Fibroblast of lung (primary cell): Measurements from ENCODE around the gene CORIN. TPM values are rescaled to one million over a fixed set of nuclear protein-coding genes. Genes with fewer than 3 reads are reported as not detected.

Source experiments
- DNase-seq, 2 donors: peaks; one replicate each; pipeline versions ENCODE4 v3.0.0 to v3.0.0-alpha.2; 2010; ENCODE audit warnings: low read depth in 2 of 2
- H2AFZ ChIP-seq: 2 replicates; pipeline ENCODE4 v1.5.1; 2012; ENCODE audit warnings: low read length, control low read depth, inconsistent platforms
- H3K27ac ChIP-seq: 2 replicates; pipeline ENCODE4 v1.5.1; 2011; ENCODE audit warnings: low read length, control low read depth; ENCODE audit not compliant: insufficient read depth
- H3K27me3 ChIP-seq: 2 replicates; pipeline ENCODE4 v1.5.1; 2011; ENCODE audit warnings: mild to moderate bottlenecking, low read length; ENCODE audit not compliant: control insufficient read depth, insufficient read depth
- H3K36me3 ChIP-seq: 2 replicates; pipeline ENCODE4 v1.5.1; 2011; ENCODE audit warnings: low read length; ENCODE audit not compliant: control insufficient read depth, insufficient read depth
- H3K4me1 ChIP-seq: 2 replicates; pipeline ENCODE4 v1.5.1; 2011; ENCODE audit warnings: low read length; ENCODE audit not compliant: control insufficient read depth, insufficient read depth; ENCODE audit errors: extremely low read depth
- H3K4me2 ChIP-seq: 2 replicates; pipeline ENCODE4 v1.5.1; 2011; ENCODE audit warnings: low read length, control low read depth; ENCODE audit not compliant: insufficient read depth; ENCODE audit errors: extremely low read depth
- H3K4me3 ChIP-seq, 4 experiments: fragments of 200-600 bp in 1 of 4; sonication (generic) in 1 of 4; replicated peaks in 1 of 4; 2 replicates each; pipeline ENCODE4 v1.5.1; 2011 to 2016; ENCODE audit warnings: low read length in 4 of 4, low read depth in 3 of 4, mild to moderate bottlenecking in 3 of 4, control low read depth in 2 of 4, inconsistent platforms in 1 of 4, mixed read lengths in 1 of 4; ENCODE audit not compliant: insufficient read depth in 1 of 4; ENCODE audit errors: control extremely low read depth in 1 of 4
- H3K79me2 ChIP-seq: 2 replicates; pipeline ENCODE4 v1.5.1; 2012; ENCODE audit warnings: mild to moderate bottlenecking, low read length, inconsistent platforms; ENCODE audit not compliant: control insufficient read depth, insufficient read depth
- H3K9ac ChIP-seq: 2 replicates; pipeline ENCODE4 v1.5.1; 2011; ENCODE audit warnings: mild to moderate bottlenecking, low read length, control low read depth; ENCODE audit not compliant: insufficient read depth
- H3K9me3 ChIP-seq: 2 replicates; pipeline ENCODE4 v1.5.1; 2012; ENCODE audit warnings: low read depth, low read length; ENCODE audit not compliant: control insufficient read depth, insufficient read depth
- H4K20me1 ChIP-seq: 2 replicates; pipeline ENCODE4 v1.5.1; 2011; ENCODE audit warnings: low read length; ENCODE audit not compliant: control insufficient read depth, insufficient read depth; ENCODE audit errors: extremely low read depth
- EZH2 ChIP-seq: IDR thresholded peaks from 2 replicates; pipeline ENCODE4 v1.5.1; 2012; ENCODE audit warnings: low read length, control low read depth, mild to moderate bottlenecking; ENCODE audit errors: missing control alignments
- polyA plus RNA-seq, 2 donors: library from polyadenylated mRNA; depleted of rRNA in 1 of 2; stranded (reverse) in 1 of 2; unstranded in 1 of 2; fragments of >200 nt; gene quantifications; 2 replicates each; pipeline ENCODE4 v1.2.1, GENCODE V29; 2011 to 2012; ENCODE audit warnings: missing spikeins in 1 of 2
- total RNA-seq: library from RNA; depleted of rRNA; stranded (reverse); fragments of >200 nt; gene quantifications from 2 replicates; pipeline ENCODE4 v1.2.1, GENCODE V29; 2014
- TF ChIP-seq, protein P1 (sequence below), 2 donors: IDR thresholded peaks in 1 of 2; conservative IDR thresholded peaks in 1 of 2; 1 replicate in 1 of 2; 2 replicates in 1 of 2; pipeline ENCODE4 v1.5.1; 2011 to 2012; ENCODE audit warnings: low read length in 2 of 2, control low read depth in 1 of 2, inconsistent platforms in 1 of 2, low read depth in 1 of 2, mild to moderate bottlenecking in 1 of 2

CORIN gene
- total and polyA plus RNA-seq, 2 donors (not counting 1 experiment from before 2014, with no cell fraction given), result 1.5 to 22.2 TPM

GRCh38 chr4:47836641-47837093, 1.2 kb downstream of the CORIN start:
- H3K79me2 ChIP-seq, result no peaks in the 10 kb centered on the region
- no peaks in the 10 kb centered on the region for H4K20me1 ChIP-seq
- H2AFZ ChIP-seq, result peak overlapping the region; percentile 83
- H3K9ac ChIP-seq, result no peak overlapping the region
- H3K27ac ChIP-seq, result no peak overlapping the region
- peaks cover 2% of the 10 kb centered on the region for H3K4me1 ChIP-seq
- no peaks in the 10 kb centered on the region for H3K9me3 ChIP-seq
- H3K4me3 ChIP-seq, result peak overlapping the region; percentile 61 to 69 (median 66)
- no peaks in the 10 kb centered on the region for H3K36me3 ChIP-seq
- no peaks in the 10 kb centered on the region for H3K27me3 ChIP-seq
- TF ChIP-seq EZH2, result no peak
- TF ChIP-seq, protein P1, sequence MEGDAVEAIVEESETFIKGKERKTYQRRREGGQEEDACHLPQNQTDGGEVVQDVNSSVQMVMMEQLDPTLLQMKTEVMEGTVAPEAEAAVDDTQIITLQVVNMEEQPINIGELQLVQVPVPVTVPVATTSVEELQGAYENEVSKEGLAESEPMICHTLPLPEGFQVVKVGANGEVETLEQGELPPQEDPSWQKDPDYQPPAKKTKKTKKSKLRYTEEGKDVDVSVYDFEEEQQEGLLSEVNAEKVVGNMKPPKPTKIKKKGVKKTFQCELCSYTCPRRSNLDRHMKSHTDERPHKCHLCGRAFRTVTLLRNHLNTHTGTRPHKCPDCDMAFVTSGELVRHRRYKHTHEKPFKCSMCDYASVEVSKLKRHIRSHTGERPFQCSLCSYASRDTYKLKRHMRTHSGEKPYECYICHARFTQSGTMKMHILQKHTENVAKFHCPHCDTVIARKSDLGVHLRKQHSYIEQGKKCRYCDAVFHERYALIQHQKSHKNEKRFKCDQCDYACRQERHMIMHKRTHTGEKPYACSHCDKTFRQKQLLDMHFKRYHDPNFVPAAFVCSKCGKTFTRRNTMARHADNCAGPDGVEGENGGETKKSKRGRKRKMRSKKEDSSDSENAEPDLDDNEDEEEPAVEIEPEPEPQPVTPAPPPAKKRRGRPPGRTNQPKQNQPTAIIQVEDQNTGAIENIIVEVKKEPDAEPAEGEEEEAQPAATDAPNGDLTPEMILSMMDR (conservative IDR thresholded peaks at IDR 0.05 in 1 of 2, IDR thresholded peaks at IDR 0.05 in 1 of 2; ENCODE audit: low read depth in 1 of 2, low read length in 2 of 2), result peak; percentile 65 to 81
- H3K4me2 ChIP-seq, result peak overlapping the region; percentile 97
- DNase-seq, result peak; percentile 78 to 83

GRCh38 chr4:47835494-47835893, 2.4 kb downstream of the CORIN start:
- Histone ChIP-seq H2AFZ (no peak overlapping the region), H3K79me2 (no peaks in the 10 kb centered on the region), H3K9me3 (no peaks in the 10 kb centered on the region), H3K4me3 (no peak overlapping the region), H3K4me2 (no peak overlapping the region), H3K9ac (no peak overlapping the region), H3K36me3 (no peaks in the 10 kb centered on the region), H3K27me3 (no peaks in the 10 kb centered on the region), H4K20me1 (no peaks in the 10 kb centered on the region), H3K27ac (no peak overlapping the region), H3K4me1 (peaks cover 2% of the 10 kb centered on the region)
- peak in 1 of 2 donors; percentile 45 for DNase-seq
- TF ChIP-seq, protein P1 (conservative IDR thresholded peaks at IDR 0.05 in 1 of 2, IDR thresholded peaks at IDR 0.05 in 1 of 2; ENCODE audit: low read depth in 1 of 2, low read length in 2 of 2), result no peak
- TF ChIP-seq EZH2, result no peak

GRCh38 chr4:47831026-47831679, 6.7 kb downstream of the CORIN start:
- TF ChIP-seq, protein P1 (conservative IDR thresholded peaks at IDR 0.05 in 1 of 2, IDR thresholded peaks at IDR 0.05 in 1 of 2; ENCODE audit: low read depth in 1 of 2, low read length in 2 of 2), result no peak
- TF ChIP-seq EZH2, result no peak
- no peaks in the 10 kb centered on the region for H3K79me2 ChIP-seq
- no peaks in the 10 kb centered on the region for H3K9me3 ChIP-seq
- no peaks in the 10 kb centered on the region for H3K36me3 ChIP-seq
- no peaks in the 10 kb centered on the region for H4K20me1 ChIP-seq
- H3K27ac ChIP-seq, result no peak overlapping the region
- peaks cover 2% of the 10 kb centered on the region for H3K4me1 ChIP-seq
- no peak for DNase-seq
- no peaks in the 10 kb centered on the region for H3K27me3 ChIP-seq
- H2AFZ ChIP-seq, result no peak overlapping the region
- no peak overlapping the region for H3K4me3 ChIP-seq
- H3K4me2 ChIP-seq, result no peak overlapping the region
- H3K9ac ChIP-seq, result no peak overlapping the region
